HG03095 (cell line): ENCODE measurements around the gene ANTKMT.

Source experiments
- ATAC-seq: cut with Tn5 transposase; IDR thresholded peaks from one replicate; pipeline ENCODE4 v1.9.1; 2021; ENCODE audit warnings: moderate library complexity; ENCODE audit not compliant: unreplicated experiment

Gene ANTKMT

DNA sequence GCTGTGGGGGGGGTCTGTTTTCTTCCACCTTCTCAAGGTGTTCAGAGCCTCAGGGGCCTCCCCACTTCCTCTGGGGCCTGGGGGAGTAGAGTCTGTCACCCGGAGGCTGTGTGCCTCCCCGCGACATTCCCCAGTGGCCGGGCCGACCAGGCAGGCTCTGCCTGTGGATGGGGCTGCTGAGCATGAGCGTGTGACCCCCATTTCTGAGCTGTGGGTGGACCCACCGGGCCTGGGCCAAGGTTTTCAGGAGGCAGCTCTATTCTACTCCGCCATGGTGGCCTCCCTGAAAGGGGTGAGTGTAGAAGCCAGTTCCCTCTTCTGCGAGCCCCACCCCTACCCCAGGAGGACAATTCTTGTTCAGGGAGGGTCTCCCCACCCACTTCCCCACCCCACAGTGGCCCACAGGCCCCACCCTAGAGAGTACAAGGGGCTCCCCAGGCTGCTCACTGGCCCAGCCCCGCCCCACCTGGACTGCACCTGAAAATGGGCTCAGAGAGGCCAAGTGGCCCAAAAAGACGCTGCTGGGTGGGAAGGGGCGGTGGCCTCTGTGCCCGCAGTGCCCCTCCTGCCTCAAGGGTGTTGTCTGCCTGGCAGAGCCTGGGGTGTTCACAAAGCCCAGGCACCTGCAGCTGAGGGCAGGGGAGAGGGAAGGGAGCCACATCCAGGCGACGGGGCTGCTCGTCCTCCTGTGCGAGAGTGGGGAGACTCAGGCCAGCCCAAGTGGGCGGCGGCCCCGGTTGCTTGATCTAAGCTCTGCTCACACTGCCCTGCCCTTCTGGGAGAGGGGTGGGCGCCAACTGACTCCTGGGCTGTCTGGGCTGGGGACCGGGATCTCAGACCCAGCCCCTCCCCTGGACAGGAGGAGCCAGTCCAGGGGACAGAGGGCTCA, 40.9 kb downstream of the ANTKMT start:
- no peak for ATAC-seq

DNA sequence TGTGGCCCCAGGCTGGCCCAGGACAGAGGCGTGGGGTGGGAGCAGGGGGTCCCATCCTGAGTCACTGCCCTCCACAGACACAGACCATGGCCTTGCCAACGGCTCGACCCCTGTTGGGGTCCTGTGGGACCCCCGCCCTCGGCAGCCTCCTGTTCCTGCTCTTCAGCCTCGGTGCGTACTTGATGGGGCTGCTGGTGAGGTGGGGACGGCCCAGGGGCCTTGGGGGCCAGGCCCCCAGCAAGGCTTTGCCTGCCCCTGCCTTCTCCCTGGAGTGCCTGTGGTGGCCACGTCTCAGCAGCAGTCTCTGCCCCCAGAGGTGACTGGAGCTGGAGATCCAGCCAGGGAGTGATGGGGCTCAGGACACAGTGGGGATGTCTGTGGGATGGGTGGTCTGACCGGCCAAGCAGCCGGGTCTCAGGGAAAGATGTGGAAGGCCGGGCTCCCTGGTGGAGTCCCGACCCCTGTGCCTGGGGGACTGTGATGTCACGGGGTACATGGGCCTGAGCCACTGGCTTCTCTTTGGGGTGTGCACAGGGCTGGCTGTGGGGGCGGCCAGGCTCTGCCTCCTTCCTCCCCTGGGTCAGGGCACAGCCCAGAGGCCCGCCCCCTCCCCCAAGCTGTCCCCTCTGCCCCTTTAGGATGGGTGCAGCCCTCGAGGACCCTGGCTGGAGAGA, 41.8 kb downstream of the ANTKMT start:
- no peak for ATAC-seq

DNA sequence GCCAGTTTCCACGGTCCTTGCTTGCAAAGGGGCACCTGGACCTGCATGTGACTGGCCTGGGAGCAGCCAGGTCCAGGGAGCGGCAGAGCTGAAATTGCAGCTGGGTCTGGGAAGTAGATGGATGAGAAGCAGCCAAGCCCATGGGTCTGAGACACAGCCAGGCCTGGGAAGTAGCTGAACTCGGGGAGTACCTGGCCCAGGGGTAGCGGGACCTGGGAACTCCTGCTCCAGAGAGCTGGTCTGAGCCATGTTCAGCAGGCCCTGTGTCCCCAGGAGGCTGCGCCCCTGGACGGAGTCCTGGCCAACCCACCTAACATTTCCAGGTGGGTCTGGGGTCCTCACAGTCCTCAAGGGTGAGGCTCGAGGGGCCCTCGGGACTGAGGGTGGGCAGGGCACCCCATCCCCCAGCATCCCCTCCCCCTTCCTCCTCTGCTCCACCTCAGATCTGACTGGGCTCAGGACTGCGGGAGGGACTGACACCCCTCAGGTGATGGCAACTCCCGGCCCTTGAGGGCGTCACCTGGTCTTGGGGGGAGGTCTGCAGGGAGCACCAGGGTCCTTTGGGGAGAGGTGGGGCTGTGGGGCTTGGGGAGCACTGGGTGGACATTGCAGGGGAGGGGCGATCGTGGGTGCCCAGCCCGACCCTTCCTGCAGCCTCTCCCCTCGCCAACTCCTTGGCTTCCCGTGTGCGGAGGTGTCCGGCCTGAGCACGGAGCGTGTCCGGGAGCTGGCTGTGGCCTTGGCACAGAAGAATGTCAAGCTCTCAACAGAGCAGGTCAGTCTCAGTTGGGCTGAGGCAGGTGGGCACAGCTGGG, 42.6 kb downstream of the ANTKMT start:
- ATAC-seq = no peak

DNA sequence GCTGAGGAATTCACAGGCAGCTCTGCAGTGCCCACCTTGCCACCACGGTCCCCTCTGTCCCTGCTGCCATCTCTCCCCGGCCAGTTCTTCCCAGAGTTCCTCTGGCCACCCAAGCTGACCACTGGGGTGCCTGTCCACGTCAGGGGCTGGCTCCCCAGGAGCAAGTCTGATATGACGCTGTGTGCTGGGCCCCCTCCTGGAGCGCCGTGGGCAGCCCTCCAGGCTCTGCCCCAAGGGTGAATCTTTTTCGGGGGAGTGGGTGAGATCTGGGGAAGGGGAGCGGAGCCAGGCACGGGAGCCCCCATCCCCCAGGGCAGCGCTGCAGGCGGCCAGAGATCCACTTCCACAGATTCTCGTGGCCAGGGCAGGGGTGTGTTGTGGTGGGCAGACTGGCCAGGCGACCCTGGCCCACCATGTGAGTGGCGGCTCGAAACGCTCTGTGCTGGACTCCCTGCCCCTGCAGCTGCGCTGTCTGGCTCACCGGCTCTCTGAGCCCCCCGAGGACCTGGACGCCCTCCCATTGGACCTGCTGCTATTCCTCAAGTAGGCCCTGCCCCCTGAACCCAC, 43.3 kb downstream of the ANTKMT start:
- ATAC-seq = no peak

DNA sequence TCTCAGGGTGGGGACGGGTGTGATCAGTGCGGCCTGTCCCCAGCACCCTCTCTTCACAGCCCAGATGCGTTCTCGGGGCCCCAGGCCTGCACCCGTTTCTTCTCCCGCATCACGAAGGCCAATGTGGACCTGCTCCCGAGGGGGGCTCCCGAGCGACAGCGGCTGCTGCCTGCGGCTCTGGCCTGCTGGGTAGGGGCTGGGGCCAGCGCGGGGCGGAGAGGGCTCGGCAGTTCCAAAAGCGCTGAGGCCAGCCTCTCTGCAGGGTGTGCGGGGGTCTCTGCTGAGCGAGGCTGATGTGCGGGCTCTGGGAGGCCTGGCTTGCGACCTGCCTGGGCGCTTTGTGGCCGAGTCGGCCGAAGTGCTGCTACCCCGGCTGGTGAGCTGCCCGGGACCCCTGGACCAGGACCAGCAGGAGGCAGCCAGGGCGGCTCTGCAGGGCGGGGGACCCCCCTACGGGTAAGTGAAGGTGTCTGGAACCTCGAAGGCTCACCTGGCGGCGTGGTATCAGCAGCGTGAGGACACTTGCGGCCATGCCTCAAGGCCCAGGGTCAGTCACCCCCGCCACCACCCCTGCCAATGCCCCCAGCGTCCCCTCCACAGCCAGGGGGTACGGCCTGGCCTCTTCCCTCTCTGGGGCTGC, 44.0 kb downstream of the ANTKMT start:
- ATAC-seq = no peak

DNA sequence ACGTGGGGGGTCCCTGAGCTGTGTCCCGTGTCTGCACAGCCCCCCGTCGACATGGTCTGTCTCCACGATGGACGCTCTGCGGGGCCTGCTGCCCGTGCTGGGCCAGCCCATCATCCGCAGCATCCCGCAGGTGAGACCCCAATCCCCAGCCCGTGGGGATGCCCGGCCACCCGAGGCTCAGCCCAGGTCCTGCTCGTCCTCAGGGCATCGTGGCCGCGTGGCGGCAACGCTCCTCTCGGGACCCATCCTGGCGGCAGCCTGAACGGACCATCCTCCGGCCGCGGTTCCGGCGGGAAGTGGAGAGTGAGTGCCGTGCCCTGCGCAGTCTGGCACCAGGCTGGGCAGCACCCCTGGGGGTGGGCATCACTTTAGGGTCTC, 44.5 kb downstream of the ANTKMT start:
- ATAC-seq = no peak

DNA sequence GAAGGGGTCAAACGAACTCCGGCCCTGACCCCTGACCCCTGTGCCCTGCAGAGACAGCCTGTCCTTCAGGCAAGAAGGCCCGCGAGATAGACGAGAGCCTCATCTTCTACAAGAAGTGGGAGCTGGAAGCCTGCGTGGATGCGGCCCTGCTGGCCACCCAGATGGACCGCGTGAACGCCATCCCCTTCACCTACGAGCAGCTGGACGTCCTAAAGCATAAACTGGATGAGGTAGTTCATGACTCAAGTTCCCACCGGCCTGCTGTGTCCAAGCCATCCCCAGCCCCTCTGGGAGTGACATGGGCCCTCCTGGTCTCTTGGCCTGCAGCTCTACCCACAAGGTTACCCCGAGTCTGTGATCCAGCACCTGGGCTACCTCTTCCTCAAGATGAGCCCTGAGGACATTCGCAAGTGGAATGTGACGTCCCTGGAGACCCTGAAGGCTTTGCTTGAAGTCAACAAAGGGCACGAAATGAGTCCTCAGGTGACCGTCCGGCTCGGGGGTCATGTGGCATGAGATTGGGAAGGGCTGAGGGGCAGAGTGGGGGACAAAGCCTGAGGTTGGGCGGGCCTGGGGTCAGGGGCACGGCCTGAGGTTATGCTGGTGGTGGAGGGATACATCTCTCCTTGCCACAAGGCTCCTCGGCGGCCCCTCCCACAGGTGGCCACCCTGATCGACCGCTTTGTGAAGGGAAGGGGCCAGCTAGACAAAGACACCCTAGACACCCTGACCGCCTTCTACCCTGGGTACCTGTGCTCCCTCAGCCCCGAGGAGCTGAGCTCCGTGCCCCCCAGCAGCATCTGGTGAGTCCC, 45.3 kb downstream of the ANTKMT start:
- no peak for ATAC-seq

DNA sequence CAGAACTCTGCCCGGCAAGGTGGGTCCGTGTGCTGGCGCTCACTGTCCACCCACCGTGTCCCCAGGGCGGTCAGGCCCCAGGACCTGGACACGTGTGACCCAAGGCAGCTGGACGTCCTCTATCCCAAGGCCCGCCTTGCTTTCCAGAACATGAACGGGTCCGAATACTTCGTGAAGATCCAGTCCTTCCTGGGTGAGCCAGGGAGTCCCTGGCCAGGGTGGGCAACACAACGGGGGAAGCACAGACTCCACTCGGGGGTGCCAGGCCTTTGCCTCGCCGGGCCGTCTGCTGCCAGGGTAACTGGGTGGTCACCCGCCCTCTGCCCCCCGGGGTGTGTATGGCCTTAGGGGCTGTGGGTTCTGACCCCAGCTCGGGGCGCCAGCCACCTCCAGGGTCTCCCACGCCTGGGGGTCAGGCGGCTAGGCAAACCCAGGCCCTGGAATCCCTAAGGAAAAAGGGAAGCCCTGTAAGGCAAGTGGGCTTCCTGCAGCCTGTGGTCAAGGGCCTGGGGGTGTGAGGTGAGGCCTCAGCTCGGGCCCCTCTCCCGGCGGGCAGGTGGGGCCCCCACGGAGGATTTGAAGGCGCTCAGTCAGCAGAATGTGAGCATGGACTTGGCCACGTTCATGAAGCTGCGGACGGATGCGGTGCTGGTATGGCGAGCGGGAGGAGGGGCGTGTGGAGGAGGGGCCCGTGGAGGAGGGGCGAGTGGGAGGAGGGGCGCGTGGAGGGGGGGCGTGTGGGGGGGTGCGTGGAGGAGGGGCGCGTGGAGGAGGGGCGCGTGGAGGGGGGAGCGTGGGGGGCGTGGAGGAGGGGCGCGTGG, 46.1 kb downstream of the ANTKMT start:
- ATAC-seq = no peak

DNA sequence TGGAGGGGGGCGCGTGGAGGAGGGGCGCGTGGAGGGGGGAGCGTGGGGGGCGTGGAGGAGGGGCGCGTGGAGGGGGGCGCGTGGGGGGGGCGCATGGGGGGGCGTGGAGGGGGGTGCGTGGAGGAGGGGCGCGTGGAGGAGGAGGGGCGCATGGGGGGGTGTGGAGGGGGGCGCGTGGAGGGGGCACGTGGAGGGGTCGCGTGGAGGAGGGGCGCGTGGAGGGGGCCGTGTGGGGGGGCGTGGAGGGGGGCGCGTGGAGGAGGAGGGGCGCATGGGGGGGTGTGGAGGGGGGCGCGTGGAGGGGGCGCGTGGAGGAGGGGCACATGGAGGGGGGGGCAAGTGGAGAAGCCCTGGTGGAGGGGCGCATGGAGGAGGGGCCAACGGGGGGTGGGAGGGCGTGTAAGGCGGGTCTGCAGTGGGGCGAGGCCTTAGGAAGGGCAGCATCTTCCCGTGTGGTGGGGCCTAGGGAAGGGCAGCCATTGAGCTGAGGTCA, 46.8 kb downstream of the ANTKMT start:
- ATAC-seq = no peak

DNA sequence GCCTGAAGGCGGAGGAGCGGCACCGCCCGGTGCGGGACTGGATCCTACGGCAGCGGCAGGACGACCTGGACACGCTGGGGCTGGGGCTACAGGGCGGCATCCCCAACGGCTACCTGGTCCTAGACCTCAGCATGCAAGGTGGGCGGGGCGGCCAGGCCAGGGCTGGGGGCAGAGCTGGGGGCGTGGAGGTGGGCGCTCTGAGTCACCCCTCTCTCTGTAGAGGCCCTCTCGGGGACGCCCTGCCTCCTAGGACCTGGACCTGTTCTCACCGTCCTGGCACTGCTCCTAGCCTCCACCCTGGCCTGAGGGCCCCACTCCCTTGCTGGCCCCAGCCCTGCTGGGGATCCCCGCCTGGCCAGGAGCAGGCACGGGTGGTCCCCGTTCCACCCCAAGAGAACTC, 47.5 kb downstream of the ANTKMT start:
- no peak for ATAC-seq

DNA sequence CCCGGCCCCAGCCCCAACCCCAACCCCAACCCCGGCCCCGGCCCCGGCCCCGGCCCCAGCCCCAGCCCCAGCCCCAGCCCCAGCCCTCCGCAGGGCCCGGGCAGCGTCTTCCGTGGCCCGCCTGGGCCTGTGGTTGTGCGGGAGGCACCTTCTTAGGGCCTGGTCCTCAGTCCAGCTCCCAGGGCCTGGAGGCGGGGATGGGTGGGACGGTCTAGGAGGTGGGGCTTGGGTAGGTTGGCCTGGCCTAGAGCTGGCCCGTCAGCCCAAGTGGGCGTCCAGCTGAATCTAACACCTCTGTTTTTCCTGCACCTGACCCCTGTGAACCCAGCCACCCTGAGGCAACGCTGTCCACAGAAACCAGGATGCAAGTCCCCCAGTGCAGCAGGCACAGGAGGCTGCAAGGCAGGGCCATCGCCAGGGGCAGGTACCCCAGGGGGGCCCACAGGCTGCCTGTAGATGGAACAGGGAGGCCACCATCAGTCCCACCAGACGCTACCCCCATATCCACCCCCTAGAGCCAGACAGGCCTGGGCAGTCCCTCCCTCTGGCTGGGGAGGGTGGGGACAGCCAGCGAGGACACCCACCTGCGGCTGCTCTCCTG, 48.3 kb downstream of the ANTKMT start:
- ATAC-seq = no peak

DNA sequence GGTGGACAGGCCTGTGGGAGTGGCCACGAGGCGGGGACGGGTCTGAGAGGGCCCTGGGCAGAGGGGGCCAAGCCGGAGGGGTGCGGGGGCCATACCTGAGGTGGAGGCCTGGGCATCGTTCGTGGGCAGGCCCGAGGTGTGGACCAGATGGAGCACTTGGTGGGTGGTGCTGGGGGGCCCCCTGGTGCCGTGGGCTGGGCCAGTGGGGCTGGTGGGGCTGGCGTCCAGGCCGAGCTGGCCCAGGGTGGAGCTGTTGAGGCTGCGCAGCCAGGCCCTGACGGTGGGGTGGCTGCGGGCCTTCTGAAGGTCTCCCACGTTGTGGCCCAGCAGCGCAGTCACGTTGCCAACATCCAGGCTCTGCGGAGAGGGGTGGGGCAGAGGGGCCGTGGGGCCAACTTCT, 49.0 kb downstream of the ANTKMT start:
- no peak for ATAC-seq

DNA sequence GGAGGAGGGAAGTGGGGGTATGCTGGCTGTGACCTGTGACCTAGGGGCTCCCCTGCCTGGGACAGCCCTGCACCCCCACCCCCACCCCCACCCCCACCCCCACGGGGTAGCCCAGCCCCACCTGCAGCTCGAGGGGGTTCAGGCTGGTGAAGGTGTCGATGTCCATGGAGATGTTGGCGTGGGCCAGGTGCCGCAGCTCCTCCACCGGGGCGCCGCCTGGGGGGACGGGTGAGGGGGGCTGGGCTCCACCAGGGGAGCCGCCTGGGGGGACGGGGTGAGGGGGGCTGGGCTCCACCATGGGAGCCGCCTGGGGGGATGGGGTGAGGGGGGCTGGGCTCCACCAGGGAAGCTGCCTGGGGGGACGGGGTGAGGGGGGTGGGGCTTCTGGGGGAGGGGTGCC, 49.5 kb downstream of the ANTKMT start:
- no peak for ATAC-seq
